IPS DF 6.9 (cell line): ENCODE measurements around the gene PEF1.

Source experiments
- DNase-seq: peaks from one replicate; pipeline ENCODE4 v3.0.0-alpha.2; 2013; ENCODE audit warnings: low read depth, low spot score
- H3K27ac ChIP-seq: one replicate; pipeline ENCODE4 v1.5.1; 2013; ENCODE audit warnings: low read length, control low read depth
- H3K27me3 ChIP-seq: 2 replicates; pipeline ENCODE4 v1.6.1; 2013; ENCODE audit warnings: mild to moderate bottlenecking, low read length; ENCODE audit not compliant: control insufficient read depth, insufficient read depth
- H3K36me3 ChIP-seq: 2 replicates; pipeline ENCODE4 v1.6.1; 2013; ENCODE audit warnings: low read length; ENCODE audit not compliant: control insufficient read depth, insufficient read depth
- H3K4me1 ChIP-seq: 2 replicates; pipeline ENCODE4 v1.6.1; 2013; ENCODE audit warnings: low read length; ENCODE audit not compliant: control insufficient read depth, insufficient read depth
- H3K4me3 ChIP-seq: 2 replicates; pipeline ENCODE4 v1.5.1; 2013; ENCODE audit warnings: mild to moderate bottlenecking, low read length
- H3K9me3 ChIP-seq: 2 replicates; pipeline ENCODE4 v1.6.1; 2013; ENCODE audit warnings: low read length, inconsistent platforms; ENCODE audit not compliant: control insufficient read depth, insufficient read depth
- WGBS: extraction: QIAGEN DNeasy Blood & Tissue Kit; methylation state at CpG from one replicate; pipeline ENCODE4 v1.1.7; 2013; ENCODE audit warnings: mixed read lengths, missing lambda C conversion rate; ENCODE audit not compliant: insufficient read length, insufficient coverage; 5-methylcytosine and 5-hydroxymethylcytosine counted together

PEF1 gene

DNA sequence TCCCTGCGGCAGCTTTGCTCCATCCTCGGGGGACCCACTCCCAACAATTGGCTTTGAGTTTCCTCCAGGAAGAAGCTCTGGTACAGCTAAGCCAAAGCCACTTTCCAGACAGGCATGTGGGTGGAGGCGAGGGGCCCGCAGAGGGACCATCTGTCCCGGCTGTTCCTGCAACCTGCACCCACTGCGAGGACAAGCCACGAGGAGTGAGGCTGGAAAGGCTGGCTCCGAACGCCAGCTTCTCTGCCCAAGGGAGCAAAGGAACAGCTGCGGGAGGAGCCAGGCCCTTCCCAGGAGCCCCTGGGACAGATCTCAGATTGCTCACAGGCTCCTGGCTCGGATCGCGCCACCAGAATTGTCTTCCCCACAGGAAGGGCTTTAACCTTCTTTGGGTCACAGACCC is 28.3 kb upstream of the PEF1 start:
- H3K4me1 ChIP-seq, result 0 out of 2 replicates have a peak, but pooled peaks cover 1% of the 10 kb centered on the region
- H3K27ac ChIP-seq, result no peak overlapping the region
- DNase-seq, result no peak
- no peaks in the 10 kb centered on the region for H3K9me3 ChIP-seq
- no CpG with 5 or more reads among the region's 13 CpGs for WGBS
- H3K27me3 ChIP-seq, result no peaks in the 10 kb centered on the region
- no peak overlapping the region for H3K4me3 ChIP-seq
- no peaks in the 10 kb centered on the region for H3K36me3 ChIP-seq

DNA sequence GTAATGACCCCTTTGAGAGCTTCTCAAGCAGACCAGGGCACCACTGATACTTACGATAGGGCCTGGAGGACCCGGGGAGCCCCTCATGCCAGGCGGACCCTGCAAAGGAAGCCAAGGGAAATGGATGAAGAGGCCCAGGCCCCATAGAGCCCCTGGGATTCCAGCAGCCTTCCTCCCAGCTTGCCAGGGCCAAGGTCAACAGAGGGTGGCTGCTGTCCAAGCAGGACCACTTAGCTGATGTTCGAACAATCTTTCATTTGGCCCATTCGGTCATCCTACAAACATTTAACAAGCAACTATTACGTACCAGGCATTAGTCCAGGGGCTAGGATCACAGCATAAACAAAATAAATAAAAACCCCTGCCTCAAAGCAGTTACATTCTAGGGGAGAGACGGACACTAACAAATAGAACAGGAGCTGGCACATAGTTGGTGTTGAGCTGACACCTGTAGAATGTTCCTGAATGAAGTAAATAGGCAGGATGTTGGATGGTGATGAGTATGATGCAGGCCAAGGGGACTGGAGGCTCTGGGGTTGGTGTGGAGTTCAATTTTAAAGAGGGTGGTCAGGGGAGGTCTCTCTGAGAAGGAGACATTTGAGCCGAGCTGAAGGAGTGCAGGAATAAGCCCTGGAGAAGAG is 27.0 kb upstream of the PEF1 start:
- H3K27ac ChIP-seq, result no peak overlapping the region
- H3K4me3 ChIP-seq, result no peak overlapping the region
- H3K27me3 ChIP-seq, result no peaks in the 10 kb centered on the region
- no CpG with 5 or more reads among the region's 8 CpGs for WGBS
- H3K4me1 ChIP-seq, result 0 out of 2 replicates have a peak, but pooled peaks cover 1% of the 10 kb centered on the region
- H3K9me3 ChIP-seq, result no peaks in the 10 kb centered on the region
- DNase-seq, result no peak
- H3K36me3 ChIP-seq, result no peaks in the 10 kb centered on the region

DNA sequence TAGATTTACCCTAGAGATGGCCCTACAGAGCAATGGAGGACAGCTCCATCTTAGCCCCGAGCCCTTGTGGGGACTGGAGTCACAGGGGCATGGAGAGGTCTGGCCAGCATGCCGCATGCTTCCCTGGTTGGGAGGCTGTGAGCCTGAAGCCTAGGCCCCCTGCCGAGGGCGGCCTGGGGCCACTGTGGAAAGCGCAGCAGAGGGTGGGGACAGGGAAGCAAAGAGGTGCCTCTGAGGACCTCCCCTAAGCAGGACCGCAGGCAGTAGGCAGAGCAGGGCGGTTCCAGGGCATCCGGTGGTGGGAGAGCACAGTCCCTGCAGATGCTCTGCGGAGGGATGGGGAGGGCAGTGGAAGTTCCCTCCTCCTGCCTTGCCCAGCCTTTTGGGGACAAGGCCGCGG is 26.5 kb upstream of the PEF1 start:
- H3K4me3 ChIP-seq, result no peak overlapping the region
- DNase-seq, result no peak
- H3K9me3 ChIP-seq, result no peaks in the 10 kb centered on the region
- H3K27me3 ChIP-seq, result no peaks in the 10 kb centered on the region
- no CpG with 5 or more reads among the region's 11 CpGs for WGBS
- H3K27ac ChIP-seq, result no peak overlapping the region
- H3K4me1 ChIP-seq, result 0 out of 2 replicates have a peak, but pooled peaks cover 1% of the 10 kb centered on the region
- H3K36me3 ChIP-seq, result no peaks in the 10 kb centered on the region

DNA sequence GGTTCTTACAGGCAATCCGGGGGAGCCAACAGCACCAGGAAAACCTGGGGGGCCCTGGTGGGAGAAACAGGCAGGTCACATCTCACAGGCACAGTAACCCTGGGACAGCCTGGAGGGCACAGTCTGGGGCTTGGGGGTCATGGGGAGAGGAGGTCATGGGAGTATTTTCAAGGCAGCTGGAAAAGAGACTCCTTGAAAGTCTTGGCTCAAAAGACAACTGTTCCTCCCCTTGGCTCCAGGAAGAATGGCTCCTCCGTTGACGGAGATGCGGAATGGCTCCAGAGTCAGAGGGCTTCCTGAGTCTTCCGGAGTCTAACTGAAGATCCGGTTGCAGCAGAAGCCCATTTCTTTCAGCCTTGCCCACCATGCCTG is 25.9 kb upstream of the PEF1 start:
- Histone ChIP-seq H3K4me1 (0 out of 2 replicates have a peak, but pooled peaks cover 1% of the 10 kb centered on the region), H3K27ac (no peak overlapping the region), H3K36me3 (no peaks in the 10 kb centered on the region), H3K27me3 (no peaks in the 10 kb centered on the region), H3K9me3 (no peaks in the 10 kb centered on the region), H3K4me3 (no peak overlapping the region)
- no peak for DNase-seq
- no CpG with 5 or more reads among the region's 6 CpGs for WGBS

DNA sequence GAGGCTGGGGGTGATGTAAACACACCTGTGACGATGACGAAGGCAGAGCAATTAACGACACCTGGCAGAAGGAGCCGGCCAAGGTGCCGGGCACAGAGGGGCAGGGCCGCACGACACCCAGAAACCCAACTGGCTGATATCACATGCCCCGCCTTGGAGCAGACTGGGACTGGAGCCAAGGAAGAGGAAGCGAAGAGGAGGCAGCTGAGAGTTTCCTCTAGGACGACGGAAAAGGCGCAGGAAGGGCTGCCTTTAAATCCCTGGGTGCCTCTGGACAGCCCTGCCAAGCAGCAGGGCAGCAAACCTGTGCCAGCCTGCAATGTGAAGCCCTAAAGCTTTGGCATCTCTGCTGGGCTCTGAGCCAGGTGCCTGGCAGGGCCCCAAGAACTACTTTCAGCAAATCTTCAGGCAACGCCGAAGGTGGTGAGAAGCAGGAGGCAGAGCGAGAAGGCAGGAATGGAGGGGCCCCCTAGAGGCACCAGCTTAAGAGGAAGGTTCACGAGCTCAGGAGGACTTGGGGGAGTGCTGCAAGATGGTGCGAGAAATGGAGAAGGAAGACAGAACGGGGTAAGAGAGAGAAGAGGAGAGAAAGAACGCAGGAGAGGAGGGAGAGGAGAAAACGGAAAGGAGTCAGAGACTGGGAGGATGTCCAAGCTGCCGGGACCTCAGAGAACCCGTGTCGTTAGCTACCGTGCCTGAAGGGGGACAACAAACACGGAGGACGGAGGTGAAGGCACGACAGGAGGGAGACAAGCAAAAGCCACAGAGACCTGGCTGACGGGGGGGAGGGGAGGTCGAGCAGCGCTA is 25.3 kb upstream of the PEF1 start:
- DNase-seq, result no peak
- H3K36me3 ChIP-seq, result no peaks in the 10 kb centered on the region
- H3K27ac ChIP-seq, result no peak overlapping the region
- no peak overlapping the region for H3K4me3 ChIP-seq
- H3K27me3 ChIP-seq, result no peaks in the 10 kb centered on the region
- H3K9me3 ChIP-seq, result no peaks in the 10 kb centered on the region
- no CpG with 5 or more reads among the region's 30 CpGs for WGBS
- 0 out of 2 replicates have a peak, but pooled peaks cover 1% of the 10 kb centered on the region for H3K4me1 ChIP-seq

DNA sequence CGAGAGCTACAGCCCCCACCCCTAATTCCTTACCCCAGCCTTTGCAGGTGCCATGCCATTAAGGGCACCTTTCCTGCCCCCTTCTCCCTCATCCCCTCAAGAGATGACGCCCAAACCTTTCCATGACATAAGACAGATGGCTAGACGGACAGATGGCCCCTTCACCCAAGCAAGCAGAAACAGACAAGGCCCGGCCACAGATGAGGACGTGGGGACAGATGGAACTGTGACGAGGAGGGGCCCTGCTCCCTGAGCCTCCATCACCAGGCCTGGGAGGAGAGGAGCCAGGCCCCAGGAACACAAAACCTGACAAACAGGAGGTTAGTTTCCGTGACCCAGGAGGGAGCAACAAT is 24.7 kb upstream of the PEF1 start:
- Histone ChIP-seq H3K9me3 (no peaks in the 10 kb centered on the region), H3K27ac (no peak overlapping the region), H3K4me3 (no peak overlapping the region), H3K27me3 (no peaks in the 10 kb centered on the region), H3K4me1 (0 out of 2 replicates have a peak, but pooled peaks cover 1% of the 10 kb centered on the region), H3K36me3 (no peaks in the 10 kb centered on the region)
- no peak for DNase-seq
- no CpG with 5 or more reads among the region's 7 CpGs for WGBS

DNA sequence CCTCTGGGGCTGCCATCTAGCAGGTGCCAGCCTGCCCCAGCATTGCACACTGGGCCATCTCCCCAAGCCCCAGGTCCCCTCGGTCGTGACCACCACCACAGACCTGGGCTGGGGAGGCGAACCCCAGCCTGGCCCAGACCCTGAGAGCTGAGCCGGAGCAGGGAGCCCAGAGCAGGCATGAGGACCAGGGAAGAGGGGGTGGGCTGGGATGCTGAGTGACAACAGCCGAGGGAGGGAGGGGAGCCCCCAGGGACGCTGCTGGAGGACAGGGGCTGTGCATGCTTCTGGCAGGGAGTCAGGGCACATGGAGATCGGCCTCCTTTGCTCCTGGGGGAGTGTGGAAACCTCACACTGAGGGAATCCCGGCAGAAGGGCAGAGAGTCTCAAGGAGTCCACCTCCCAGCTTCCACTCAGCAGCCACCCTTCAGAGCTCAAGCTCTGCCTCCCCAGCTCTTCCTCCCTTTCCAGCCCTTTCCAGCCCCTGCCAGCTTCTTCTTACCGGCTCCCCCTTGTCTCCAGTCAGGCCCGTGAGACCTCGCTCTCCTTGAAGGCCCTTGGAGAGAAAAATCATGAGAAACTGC is 23.7 kb upstream of the PEF1 start:
- Histone ChIP-seq H3K27me3 (no peaks in the 10 kb centered on the region), H3K27ac (no peak overlapping the region), H3K4me3 (no peak overlapping the region), H3K9me3 (no peaks in the 10 kb centered on the region), H3K36me3 (no peaks in the 10 kb centered on the region), H3K4me1 (peaks cover 1% of the 10 kb centered on the region; the same call in 1 of the 2 replicates)
- DNase-seq, result no peak
- no CpG with 5 or more reads among the region's 11 CpGs for WGBS

DNA sequence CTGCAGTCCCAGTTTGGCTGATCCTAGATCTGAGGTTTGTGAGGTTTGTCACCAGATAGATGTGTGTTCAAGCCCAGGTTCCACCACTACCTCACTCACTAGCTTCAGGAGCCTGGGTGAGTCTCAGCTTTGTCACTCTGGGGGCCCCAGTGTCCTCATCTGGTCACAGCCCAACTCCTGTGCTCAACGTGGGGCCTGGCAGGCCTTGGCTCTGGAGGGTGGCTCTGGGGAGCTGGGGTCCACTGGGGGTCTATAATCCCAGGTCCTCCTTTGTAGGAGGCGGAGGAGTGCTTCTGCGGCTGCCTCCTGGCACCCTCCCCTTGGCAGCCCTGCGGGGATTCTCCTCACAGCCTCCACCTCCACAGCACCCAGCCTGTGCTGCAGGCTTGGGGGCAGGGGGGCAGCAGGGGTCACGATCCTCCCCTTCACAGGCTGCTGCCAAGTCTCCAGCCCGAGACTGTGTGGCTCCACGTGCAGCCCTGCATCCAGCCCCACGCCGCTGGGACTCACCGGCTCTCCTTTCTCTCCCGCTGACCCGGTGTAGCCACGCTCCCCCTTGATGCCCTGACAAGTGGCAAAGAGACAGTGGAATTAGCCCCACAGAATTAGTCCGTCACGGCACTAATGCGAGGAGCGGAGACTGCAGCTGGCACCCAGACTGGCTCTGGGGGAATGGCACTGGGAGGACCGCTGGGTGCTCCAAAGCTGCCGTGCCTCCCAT is 22.5 kb upstream of the PEF1 start:
- Histone ChIP-seq H3K9me3 (no peaks in the 10 kb centered on the region), H3K36me3 (no peaks in the 10 kb centered on the region), H3K4me1 (peaks cover 1% of the 10 kb centered on the region; the same call in 1 of the 2 replicates), H3K27me3 (no peaks in the 10 kb centered on the region; the same call in 1 of the 2 replicates), H3K4me3 (no peak overlapping the region), H3K27ac (no peak overlapping the region)
- no peak for DNase-seq
- WGBS, result no CpG with 5 or more reads among the region's 19 CpGs

DNA sequence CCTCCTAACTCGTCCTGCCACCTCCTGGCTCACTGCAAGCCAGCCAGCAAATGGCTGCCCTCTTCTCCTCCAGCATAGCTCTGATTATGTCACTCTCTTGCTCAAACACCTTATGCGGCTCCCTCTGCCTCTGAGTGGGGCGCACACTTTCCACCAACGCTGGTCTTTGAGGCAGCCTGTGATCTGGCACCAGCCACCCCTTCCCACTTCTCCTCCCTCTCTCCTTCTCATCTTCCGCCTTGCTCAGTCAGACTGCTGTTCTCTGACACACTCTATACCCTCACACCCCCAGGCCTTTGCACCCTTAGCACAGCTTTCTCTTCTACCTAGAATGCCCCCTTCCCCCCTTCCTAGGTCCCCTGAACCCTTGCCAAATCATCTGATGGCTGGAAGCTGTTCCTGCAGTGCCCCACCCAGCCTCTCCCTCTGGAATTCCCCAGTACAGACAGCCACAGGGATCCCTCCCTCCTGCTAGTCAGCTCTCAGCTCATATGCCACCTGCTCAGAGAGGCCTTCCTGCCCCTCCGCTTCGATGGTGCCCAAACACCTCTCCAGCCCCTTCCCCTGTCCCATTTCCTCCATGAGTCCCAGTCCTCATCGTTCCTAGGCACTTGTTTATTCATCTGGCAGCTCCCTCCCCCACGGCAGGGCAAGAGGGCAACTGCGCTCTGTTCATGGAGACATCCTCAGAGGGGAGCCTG is 21.7 kb upstream of the PEF1 start:
- no peaks in the 10 kb centered on the region for H3K36me3 ChIP-seq
- no peaks in the 10 kb centered on the region for H3K9me3 ChIP-seq
- WGBS, result no CpG with 5 or more reads among the region's 10 CpGs
- H3K4me3 ChIP-seq, result no peak overlapping the region
- no peak overlapping the region for H3K27ac ChIP-seq
- peaks cover 1% of the 10 kb centered on the region; the same call in 1 of the 2 replicates for H3K4me1 ChIP-seq
- H3K27me3 ChIP-seq, result no peaks in the 10 kb centered on the region; the same call in 1 of the 2 replicates
- no peak for DNase-seq
